Endodermal cell (in vitro differentiated cells): ENCODE measurements around the gene ERCC1. TPM values are rescaled to one million over a fixed set of nuclear protein-coding genes. Genes with fewer than 3 reads are reported as not detected.
A peak's percentile ranks its signal among the peaks of the same experiment; 100 is the strongest.

Experiments used
- DNase-seq: peaks from one replicate; pipeline ENCODE4 v3.0.0-alpha.2; 2017
- H3K27ac ChIP-seq: 2 replicates; pipeline ENCODE4 v1.5.1; 2013; ENCODE audit warnings: mild to moderate bottlenecking, low read depth, low read length, moderate library complexity
- H3K27me3 ChIP-seq: 2 replicates; pipeline ENCODE4 v1.6.1; 2013; ENCODE audit warnings: mild to moderate bottlenecking, low read length, moderate library complexity; ENCODE audit not compliant: insufficient read depth, control insufficient read depth, poor library complexity, severe bottlenecking
- H3K36me3 ChIP-seq: 2 replicates; pipeline ENCODE4 v1.7.0; 2013; ENCODE audit warnings: mild to moderate bottlenecking, low read length, moderate library complexity; ENCODE audit not compliant: control insufficient read depth, insufficient read depth
- H3K4me1 ChIP-seq: one replicate; pipeline ENCODE4 v1.7.0; 2013; ENCODE audit warnings: low read length; ENCODE audit not compliant: control insufficient read depth, insufficient read depth
- H3K4me3 ChIP-seq: 2 replicates; pipeline ENCODE4 v1.5.1; 2013; ENCODE audit warnings: mild to moderate bottlenecking, low read length, moderate library complexity
- H3K9ac ChIP-seq: 2 replicates; pipeline ENCODE4 v1.6.1; 2013; ENCODE audit warnings: mild to moderate bottlenecking, low read length, moderate library complexity; ENCODE audit not compliant: poor library complexity, severe bottlenecking; ENCODE audit errors: extremely low read depth
- H3K9me3 ChIP-seq: 2 replicates; pipeline ENCODE4 v1.6.1; 2013; ENCODE audit warnings: mild to moderate bottlenecking, low read length, moderate library complexity; ENCODE audit not compliant: control insufficient read depth
- H3K27ac Mint-ChIP-seq: 2 replicates; pipeline ENCODE4 v1.8.0; 2020; ENCODE audit warnings: mixed read lengths
- H3K27me3 Mint-ChIP-seq: 2 replicates; pipeline ENCODE4 v1.8.0; 2021; ENCODE audit warnings: mild to moderate bottlenecking, mixed read lengths; ENCODE audit not compliant: insufficient read depth
- H3K36me3 Mint-ChIP-seq: 2 replicates; pipeline ENCODE4 v1.8.0; 2020; ENCODE audit warnings: low read depth, mixed read lengths
- H3K4me1 Mint-ChIP-seq: 2 replicates; pipeline ENCODE4 v1.8.0; 2020; ENCODE audit warnings: mixed read lengths
- H3K4me3 Mint-ChIP-seq: 2 replicates; pipeline ENCODE4 v1.8.0; 2020; ENCODE audit warnings: mild to moderate bottlenecking, moderate library complexity, mixed read lengths
- H3K9me3 Mint-ChIP-seq: 2 replicates; pipeline ENCODE4 v1.8.0; 2020; ENCODE audit warnings: mild to moderate bottlenecking, mixed read lengths
- CTCF ChIP-seq: fragments of 200-600 bp; sonication (generic); conservative IDR thresholded peaks from 2 replicates; pipeline ENCODE4 v1.5.0; 2021; ENCODE audit warnings: antibody characterized with exemption, mild to moderate bottlenecking
- WGBS, 2 experiments: methylation state at CpG; one replicate each; pipeline versions ENCODE4 v1.1.5 to v1.1.7; 2013; ENCODE audit warnings: missing lambda C conversion rate in 2 of 2, mixed read lengths in 1 of 2; ENCODE audit not compliant: insufficient coverage in 1 of 2, insufficient read length in 1 of 2; 5-methylcytosine and 5-hydroxymethylcytosine counted together
- total RNA-seq, 2 donors: library from RNA; stranded (reverse); fragmentation: NEBNext Ultra II Directional in 1 of 2; extraction: Animal tissue kit (Norgen Biotek cat#: 25700) in 1 of 2; gene quantifications; 2 replicates in 1 of 2; 3 replicates in 1 of 2; pipeline ENCODE4 v1.2.1, GENCODE V29; 2021

ERCC1 gene
- total RNA-seq, 2 donors from 2014 or later = 53.5 to 63.6 TPM

- DNase-seq = peak; percentile 66
- H3K27ac ChIP-seq = no peak overlapping the region
- Mint-ChIP-seq H3K27ac (no peak overlapping the region), H3K9me3 (no peaks in the 10 kb centered on the region), H3K27me3 (no peaks in the 10 kb centered on the region), H3K36me3 (peaks cover 36% of the 10 kb centered on the region), H3K4me3 (no peak overlapping the region), H3K4me1 (peaks cover 15% of the 10 kb centered on the region)
- peaks cover 12% of the 10 kb centered on the region for H3K36me3 ChIP-seq
- no peaks in the 10 kb centered on the region for H3K4me1 ChIP-seq
- no peak overlapping the region for H3K9ac ChIP-seq
- no peaks in the 10 kb centered on the region for H3K27me3 ChIP-seq
- 89 to 90% methylated on average over 9 to 10 of the region's 10 CpGs for WGBS, 2 experiments
- H3K4me3 ChIP-seq = no peak overlapping the region
- no peaks in the 10 kb centered on the region for H3K9me3 ChIP-seq
- TF ChIP-seq CTCF = no peak
Measured at GRCh38 chr19:45420356-45420755, 3.4 kb downstream of the ERCC1 start.

- Histone ChIP-seq H3K4me1 (no peaks in the 10 kb centered on the region), H3K36me3 (peaks cover 13% of the 10 kb centered on the region), H3K9me3 (no peaks in the 10 kb centered on the region), H3K4me3 (no peak overlapping the region), H3K27ac (no peak overlapping the region), H3K27me3 (no peaks in the 10 kb centered on the region), H3K9ac (no peak overlapping the region)
- H3K9me3 Mint-ChIP-seq = no peaks in the 10 kb centered on the region
- H3K4me1 Mint-ChIP-seq = peaks cover 15% of the 10 kb centered on the region
- no peak overlapping the region for H3K4me3 Mint-ChIP-seq
- TF ChIP-seq CTCF = no peak
- WGBS, 2 experiments = 92% methylated on average over 3 of the region's 3 CpGs; no CpG with 5 or more reads in 1 of the 2 experiments
- no peak overlapping the region for H3K27ac Mint-ChIP-seq
- peaks cover 36% of the 10 kb centered on the region for H3K36me3 Mint-ChIP-seq
- DNase-seq = no peak
- no peaks in the 10 kb centered on the region for H3K27me3 Mint-ChIP-seq
Measured at GRCh38 chr19:45419895-45420294, 3.8 kb downstream of the ERCC1 start.

GRCh38 chr19:45419396-45419795, 4.3 kb downstream of the ERCC1 start:
- Mint-ChIP-seq H3K4me1 (peaks cover 11% of the 10 kb centered on the region), H3K4me3 (no peak overlapping the region), H3K27me3 (no peaks in the 10 kb centered on the region), H3K36me3 (peaks cover 41% of the 10 kb centered on the region), H3K27ac (no peak overlapping the region), H3K9me3 (no peaks in the 10 kb centered on the region)
- peak; percentile 43 for DNase-seq
- Histone ChIP-seq H3K4me1 (no peaks in the 10 kb centered on the region), H3K36me3 (peaks cover 16% of the 10 kb centered on the region), H3K27me3 (no peaks in the 10 kb centered on the region), H3K27ac (no peak overlapping the region), H3K9me3 (no peaks in the 10 kb centered on the region), H3K9ac (no peak overlapping the region), H3K4me3 (no peak overlapping the region)
- no peak for TF ChIP-seq CTCF
- 88 to 94% methylated on average over 4 of the region's 4 CpGs for WGBS, 2 experiments
